ENCODE data around the gene NAA40. TPM values are rescaled to one million over a fixed set of nuclear protein-coding genes. Genes with fewer than 3 reads are reported as not detected.

Gene NAA40
- total RNA-seq, 1 donor: 16.4 TPM

- H3K4me3 ChIP-seq (ENCODE audit: low read depth, low read length): peak within 1 kb of the TSS; percentile 94
- peak; percentile 90 for DNase-seq (ENCODE audit: low read depth)
- TF ChIP-seq, protein P1, sequence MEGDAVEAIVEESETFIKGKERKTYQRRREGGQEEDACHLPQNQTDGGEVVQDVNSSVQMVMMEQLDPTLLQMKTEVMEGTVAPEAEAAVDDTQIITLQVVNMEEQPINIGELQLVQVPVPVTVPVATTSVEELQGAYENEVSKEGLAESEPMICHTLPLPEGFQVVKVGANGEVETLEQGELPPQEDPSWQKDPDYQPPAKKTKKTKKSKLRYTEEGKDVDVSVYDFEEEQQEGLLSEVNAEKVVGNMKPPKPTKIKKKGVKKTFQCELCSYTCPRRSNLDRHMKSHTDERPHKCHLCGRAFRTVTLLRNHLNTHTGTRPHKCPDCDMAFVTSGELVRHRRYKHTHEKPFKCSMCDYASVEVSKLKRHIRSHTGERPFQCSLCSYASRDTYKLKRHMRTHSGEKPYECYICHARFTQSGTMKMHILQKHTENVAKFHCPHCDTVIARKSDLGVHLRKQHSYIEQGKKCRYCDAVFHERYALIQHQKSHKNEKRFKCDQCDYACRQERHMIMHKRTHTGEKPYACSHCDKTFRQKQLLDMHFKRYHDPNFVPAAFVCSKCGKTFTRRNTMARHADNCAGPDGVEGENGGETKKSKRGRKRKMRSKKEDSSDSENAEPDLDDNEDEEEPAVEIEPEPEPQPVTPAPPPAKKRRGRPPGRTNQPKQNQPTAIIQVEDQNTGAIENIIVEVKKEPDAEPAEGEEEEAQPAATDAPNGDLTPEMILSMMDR (IDR thresholded peaks at IDR 0.05; ENCODE audit: insufficient read depth, low read depth, low read length): no peak
These were observed 47.5 kb downstream of the NAA40 start, which contains the start of gene OTUB1 for GRCh38 chr11:63986156-63986931. OTUB1 (plus strand) TSS chr11:63986438; CDS start chr11:63986457, 19 bp downstream.

- H3K4me3 ChIP-seq (ENCODE audit: low read depth, low read length): peak overlapping the region; percentile 94
- DNase-seq (ENCODE audit: low read depth): no peak
- TF ChIP-seq, protein P1 (IDR thresholded peaks at IDR 0.05; ENCODE audit: insufficient read depth, low read depth, low read length): no peak
These were observed 48.2 kb downstream of the NAA40 start for GRCh38 chr11:63986932-63987513.

GRCh38 chr11:63991558-63991957, 52.8 kb downstream of the NAA40 start:
- TF ChIP-seq, protein P1 (IDR thresholded peaks at IDR 0.05; ENCODE audit: insufficient read depth, low read depth, low read length): no peak
- no peak for DNase-seq (ENCODE audit: low read depth)
- H3K4me3 ChIP-seq (ENCODE audit: low read depth, low read length): no peak overlapping the region

GRCh38 chr11:63993100-63993499, 54.3 kb downstream of the NAA40 start:
- H3K4me3 ChIP-seq (ENCODE audit: low read depth, low read length): no peak overlapping the region
- TF ChIP-seq, protein P1 (IDR thresholded peaks at IDR 0.05; ENCODE audit: insufficient read depth, low read depth, low read length): no peak
- no peak for DNase-seq (ENCODE audit: low read depth)

DNA sequence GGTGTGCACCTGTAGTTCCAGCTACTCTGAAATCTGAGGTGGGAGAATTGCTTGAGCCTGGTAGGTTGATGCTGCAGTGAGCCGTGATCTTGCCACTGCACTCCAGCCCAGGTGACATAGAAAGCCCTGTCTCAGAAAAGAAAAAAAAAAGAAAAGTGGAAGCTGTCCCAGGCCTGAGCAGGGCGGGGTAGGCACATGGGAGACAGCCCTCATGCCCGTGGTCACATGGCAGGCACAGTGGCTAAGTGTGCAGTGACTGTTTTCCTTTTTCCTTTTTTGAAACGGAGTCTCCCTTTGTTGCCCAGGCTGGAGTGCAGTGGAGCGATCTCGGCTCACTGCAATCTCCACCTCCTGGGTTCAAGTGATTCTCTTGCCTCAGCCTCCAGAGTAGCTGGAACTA, 55.2 kb downstream of the NAA40 start:
- no peak overlapping the region for H3K4me3 ChIP-seq (ENCODE audit: low read depth, low read length)
- TF ChIP-seq, protein P1 (IDR thresholded peaks at IDR 0.05; ENCODE audit: insufficient read depth, low read depth, low read length): no peak
- no peak for DNase-seq (ENCODE audit: low read depth)

DNA sequence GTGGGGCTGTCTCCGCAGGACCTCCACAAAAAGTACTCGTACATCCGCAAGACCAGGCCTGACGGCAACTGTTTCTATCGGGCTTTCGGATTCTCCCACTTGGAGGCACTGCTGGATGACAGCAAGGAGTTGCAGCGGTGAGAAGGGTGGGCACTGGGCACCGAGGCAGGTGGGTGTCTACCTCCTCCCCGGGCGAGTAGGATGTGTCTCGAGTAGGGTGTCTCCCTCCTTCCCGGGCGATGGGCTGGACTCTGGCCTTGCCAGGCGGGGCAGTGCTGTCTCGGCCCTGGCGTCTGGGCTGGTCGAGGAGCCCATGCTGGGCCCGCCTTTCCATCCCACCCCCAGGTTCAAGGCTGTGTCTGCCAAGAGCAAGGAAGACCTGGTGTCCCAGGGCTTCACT, 57.7 kb downstream of the NAA40 start:
- no peak overlapping the region for H3K4me3 ChIP-seq (ENCODE audit: low read depth, low read length)
- TF ChIP-seq, protein P1 (IDR thresholded peaks at IDR 0.05; ENCODE audit: insufficient read depth, low read depth, low read length): no peak
- DNase-seq (ENCODE audit: low read depth): no peak
